ENCODE data around the gene BCS1L.

DNA sequence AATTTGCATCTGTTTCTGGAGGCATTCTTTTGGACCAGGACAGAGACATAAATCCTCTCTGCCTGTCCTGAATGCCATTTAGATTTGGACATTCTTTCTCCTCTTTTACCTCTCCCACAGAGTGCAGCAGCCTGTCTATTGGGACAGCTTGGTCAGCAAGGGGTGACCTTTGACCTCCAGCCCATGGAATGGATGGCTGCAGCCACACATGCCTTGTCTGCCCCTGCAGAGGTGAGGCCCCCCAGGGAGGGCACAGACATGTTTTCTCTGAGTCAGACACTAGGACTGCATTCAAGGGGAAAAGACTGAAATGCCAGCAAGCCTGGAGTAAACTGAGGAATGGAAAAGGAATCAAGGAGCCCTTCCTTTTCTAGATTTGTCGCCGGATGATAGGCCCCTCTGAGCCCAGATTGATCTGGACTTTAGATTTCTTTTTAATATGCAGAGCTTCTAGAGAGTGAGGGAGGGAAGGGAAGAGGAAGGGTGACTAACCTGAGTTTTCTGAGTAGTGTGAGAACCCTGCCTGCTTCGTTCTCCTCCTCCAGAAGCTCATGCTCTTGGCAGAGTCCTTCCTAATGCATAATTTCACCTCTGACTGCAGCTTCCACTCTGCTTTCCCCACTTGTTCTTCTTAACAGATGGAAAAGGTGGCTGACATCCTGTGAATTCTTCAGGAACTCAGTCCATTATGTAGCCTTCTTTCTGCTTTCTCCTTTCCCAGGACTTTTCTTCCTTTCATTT is 35.1 kb downstream of the BCS1L start:
- no peak for TF ChIP-seq POLR2A (IDR thresholded peaks at IDR 0.05)
- no peak for TF ChIP-seq CTCF (IDR thresholded peaks at IDR 0.05)

All from prostate gland (tissue), 2 donors.